ENCODE results near the gene TRIO.

TRIO gene

GRCh38 chr5:14419686-14420085 is 276.5 kb downstream of the TRIO start:
- Histone ChIP-seq H3K27me3 (replicated peaks; ENCODE audit: control insufficient read depth, insufficient read depth, low read length) (no peaks in the 10 kb centered on the region), H3K4me3 (replicated peaks; ENCODE audit: low read depth, low read length) (no peak overlapping the region), H3K36me3 (ENCODE audit: control insufficient read depth, insufficient read depth, low read length) (peaks cover 36% of the 10 kb centered on the region)
- no peak for DNase-seq (ENCODE audit: extremely low read depth, insufficient read length)
- TF ChIP-seq, protein P1, sequence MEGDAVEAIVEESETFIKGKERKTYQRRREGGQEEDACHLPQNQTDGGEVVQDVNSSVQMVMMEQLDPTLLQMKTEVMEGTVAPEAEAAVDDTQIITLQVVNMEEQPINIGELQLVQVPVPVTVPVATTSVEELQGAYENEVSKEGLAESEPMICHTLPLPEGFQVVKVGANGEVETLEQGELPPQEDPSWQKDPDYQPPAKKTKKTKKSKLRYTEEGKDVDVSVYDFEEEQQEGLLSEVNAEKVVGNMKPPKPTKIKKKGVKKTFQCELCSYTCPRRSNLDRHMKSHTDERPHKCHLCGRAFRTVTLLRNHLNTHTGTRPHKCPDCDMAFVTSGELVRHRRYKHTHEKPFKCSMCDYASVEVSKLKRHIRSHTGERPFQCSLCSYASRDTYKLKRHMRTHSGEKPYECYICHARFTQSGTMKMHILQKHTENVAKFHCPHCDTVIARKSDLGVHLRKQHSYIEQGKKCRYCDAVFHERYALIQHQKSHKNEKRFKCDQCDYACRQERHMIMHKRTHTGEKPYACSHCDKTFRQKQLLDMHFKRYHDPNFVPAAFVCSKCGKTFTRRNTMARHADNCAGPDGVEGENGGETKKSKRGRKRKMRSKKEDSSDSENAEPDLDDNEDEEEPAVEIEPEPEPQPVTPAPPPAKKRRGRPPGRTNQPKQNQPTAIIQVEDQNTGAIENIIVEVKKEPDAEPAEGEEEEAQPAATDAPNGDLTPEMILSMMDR (IDR thresholded peaks at IDR 0.05; ENCODE audit: insufficient read depth, low read length, poor library complexity, severe bottlenecking): no peak

- Histone ChIP-seq H3K36me3 (ENCODE audit: control insufficient read depth, insufficient read depth, low read length) (peaks cover 36% of the 10 kb centered on the region), H3K4me3 (replicated peaks; ENCODE audit: low read depth, low read length) (no peak overlapping the region), H3K27me3 (replicated peaks; ENCODE audit: control insufficient read depth, insufficient read depth, low read length) (no peaks in the 10 kb centered on the region)
- no peak for DNase-seq (ENCODE audit: extremely low read depth, insufficient read length)
- TF ChIP-seq, protein P1 (IDR thresholded peaks at IDR 0.05; ENCODE audit: insufficient read depth, low read length, poor library complexity, severe bottlenecking): no peak
Measured at GRCh38 chr5:14420101-14420811, 277.1 kb downstream of the TRIO start.

DNA sequence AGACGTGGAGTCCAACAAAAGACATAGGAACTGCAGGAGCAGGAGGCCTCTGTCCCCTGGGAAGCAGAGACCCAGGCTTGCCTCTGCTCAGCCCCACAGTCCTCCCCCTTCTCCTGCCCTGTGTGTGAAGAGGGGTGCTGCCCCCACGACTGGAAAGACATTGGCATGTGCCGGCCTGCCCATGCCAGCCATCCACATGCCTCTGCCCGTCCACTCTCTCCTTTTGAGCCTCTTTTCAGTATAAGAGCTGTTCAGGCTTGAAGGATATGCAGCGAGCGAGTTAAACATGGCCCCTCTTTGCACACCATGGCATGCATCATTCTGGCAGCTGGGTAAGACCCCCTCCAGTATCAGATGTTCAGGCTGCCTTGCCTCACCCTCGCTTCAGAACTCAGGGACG is 278.7 kb downstream of the TRIO start:
- H3K36me3 ChIP-seq (ENCODE audit: control insufficient read depth, insufficient read depth, low read length): peaks cover 41% of the 10 kb centered on the region
- no peak overlapping the region for H3K4me3 ChIP-seq (replicated peaks; ENCODE audit: low read depth, low read length)
- H3K27me3 ChIP-seq (replicated peaks; ENCODE audit: control insufficient read depth, insufficient read depth, low read length): no peaks in the 10 kb centered on the region
- no peak for DNase-seq (ENCODE audit: extremely low read depth, insufficient read length)
- TF ChIP-seq, protein P1 (IDR thresholded peaks at IDR 0.05; ENCODE audit: insufficient read depth, low read length, poor library complexity, severe bottlenecking): no peak

- peaks cover 40% of the 10 kb centered on the region for H3K36me3 ChIP-seq (ENCODE audit: control insufficient read depth, insufficient read depth, low read length)
- no peak for DNase-seq (ENCODE audit: extremely low read depth, insufficient read length)
- TF ChIP-seq, protein P1 (IDR thresholded peaks at IDR 0.05; ENCODE audit: insufficient read depth, low read length, poor library complexity, severe bottlenecking): no peak
- no peaks in the 10 kb centered on the region for H3K27me3 ChIP-seq (replicated peaks; ENCODE audit: control insufficient read depth, insufficient read depth, low read length)
- no peak overlapping the region for H3K4me3 ChIP-seq (replicated peaks; ENCODE audit: low read depth, low read length)
Measured at GRCh38 chr5:14424011-14424685, 281.0 kb downstream of the TRIO start.

DNA sequence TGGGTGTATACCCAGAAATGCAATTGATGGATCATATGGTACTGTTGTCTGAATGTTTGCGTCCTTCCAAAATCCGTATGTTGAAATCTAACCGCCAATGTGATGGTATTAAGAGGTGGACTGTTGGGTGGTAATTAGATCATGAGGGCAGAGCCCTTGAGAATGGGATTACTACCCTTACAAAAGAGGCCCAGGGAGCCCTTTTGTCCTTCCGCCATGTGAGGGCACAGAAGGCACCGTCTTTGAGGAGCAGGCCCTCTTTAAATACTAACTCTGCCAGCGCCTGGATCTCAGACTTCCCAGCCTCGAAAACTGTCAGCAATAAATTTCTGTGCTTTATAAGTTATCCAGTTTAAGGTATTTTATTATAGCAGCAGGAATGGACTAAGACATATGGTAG is 282.4 kb downstream of the TRIO start:
- no peak for DNase-seq (ENCODE audit: extremely low read depth, insufficient read length)
- Histone ChIP-seq H3K27me3 (replicated peaks; ENCODE audit: control insufficient read depth, insufficient read depth, low read length) (no peaks in the 10 kb centered on the region), H3K36me3 (ENCODE audit: control insufficient read depth, insufficient read depth, low read length) (peaks cover 34% of the 10 kb centered on the region), H3K4me3 (replicated peaks; ENCODE audit: low read depth, low read length) (no peak overlapping the region)
- TF ChIP-seq, protein P1 (IDR thresholded peaks at IDR 0.05; ENCODE audit: insufficient read depth, low read length, poor library complexity, severe bottlenecking): no peak
